ENCODE results near the gene LIMS2. TPM values are rescaled to one million over a fixed set of nuclear protein-coding genes. Genes with fewer than 3 reads are reported as not detected.

The LIMS2 gene
- total RNA-seq, 2 experiments from 2014 or later: 1.6 to 24.9 TPM

DNA sequence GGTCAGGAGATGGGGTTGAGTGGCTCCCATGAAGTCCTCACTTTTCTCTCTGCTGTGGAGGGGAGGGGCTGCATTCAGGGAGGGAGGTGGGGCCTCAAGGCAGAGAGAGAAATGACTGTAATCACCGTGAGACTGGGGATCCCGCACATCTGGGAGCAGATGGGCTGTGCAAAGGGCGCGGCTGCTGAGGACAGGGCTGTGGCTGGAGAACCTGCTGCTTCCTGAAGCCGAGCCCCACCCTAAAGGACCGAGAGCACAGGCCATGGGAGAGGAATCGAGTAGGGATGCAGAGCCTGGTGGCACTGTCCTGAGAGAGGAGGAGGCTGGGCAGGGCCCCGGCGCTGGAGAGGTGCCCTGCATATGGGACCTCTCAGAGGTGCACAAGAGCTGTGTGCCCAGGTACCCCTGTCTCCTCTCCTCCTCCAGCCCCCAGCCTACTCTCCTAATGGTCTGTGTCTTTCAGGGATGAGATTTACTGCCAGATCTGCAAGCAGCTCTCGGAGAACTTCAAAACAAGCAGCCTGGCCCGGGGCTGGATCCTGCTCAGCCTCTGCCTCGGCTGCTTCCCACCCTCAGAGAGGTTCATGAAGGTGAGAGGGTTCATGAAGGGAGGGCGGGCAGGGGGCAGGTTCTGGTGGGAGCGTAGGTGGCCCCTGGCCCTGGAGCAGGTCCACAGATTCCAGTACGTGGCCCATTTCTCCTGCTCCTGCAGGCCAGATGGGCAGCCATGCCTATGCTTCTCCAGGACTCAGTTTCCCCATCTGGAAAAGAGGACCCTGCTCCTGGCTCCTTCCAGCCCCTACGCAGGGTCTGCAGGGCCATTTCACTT lies 55.2 kb downstream of the LIMS2 start:
- no peaks in the 10 kb centered on the region for H4K20me1 ChIP-seq (ENCODE audit: insufficient read depth, low read length)
- no peaks in the 10 kb centered on the region for H3K36me3 ChIP-seq (ENCODE audit: insufficient read depth, low read length)
- POLR2A ChIA-PET: interaction anchor here (0.7 to 1.2 kb wide), 2 partner anchors 10 to 91 kb away, joined by 3 to 7 read pairs; no protein-coding TSS in a partner anchor
- H3K27ac ChIP-seq (ENCODE audit: low read depth, low read length, poor library complexity, severe bottlenecking): no peak overlapping the region
- no peaks in the 10 kb centered on the region for H3K4me1 ChIP-seq (ENCODE audit: insufficient read depth, low read length, poor library complexity, severe bottlenecking)
- no peaks in the 10 kb centered on the region for H3K79me2 ChIP-seq (ENCODE audit: insufficient read depth, low read depth, low read length)
- BruUV-seq (replicated peaks): no TSS peak
- CTCF ChIA-PET (ENCODE audit: unreplicated experiment): interaction anchor here (2.5 kb wide), 1 partner anchor 20 kb away, joined by 8 read pairs; no protein-coding TSS in a partner anchor
- H2AFZ ChIP-seq (ENCODE audit: low read length): no peak overlapping the region
- intact Hi-C loops (cut with micrococcal nuclease; ENCODE audit: unreplicated experiment): no loop called here
- no peaks in the 10 kb centered on the region for H3K9me3 ChIP-seq (ENCODE audit: low read length)
- no peak overlapping the region for H3K4me2 ChIP-seq (ENCODE audit: low read length)
- TF ChIP-seq EZH2phosphoT487 (IDR thresholded peaks at IDR 0.05; ENCODE audit: borderline replicate concordance, low read depth, low read length): no peak
- TF ChIP-seq, protein P1, sequence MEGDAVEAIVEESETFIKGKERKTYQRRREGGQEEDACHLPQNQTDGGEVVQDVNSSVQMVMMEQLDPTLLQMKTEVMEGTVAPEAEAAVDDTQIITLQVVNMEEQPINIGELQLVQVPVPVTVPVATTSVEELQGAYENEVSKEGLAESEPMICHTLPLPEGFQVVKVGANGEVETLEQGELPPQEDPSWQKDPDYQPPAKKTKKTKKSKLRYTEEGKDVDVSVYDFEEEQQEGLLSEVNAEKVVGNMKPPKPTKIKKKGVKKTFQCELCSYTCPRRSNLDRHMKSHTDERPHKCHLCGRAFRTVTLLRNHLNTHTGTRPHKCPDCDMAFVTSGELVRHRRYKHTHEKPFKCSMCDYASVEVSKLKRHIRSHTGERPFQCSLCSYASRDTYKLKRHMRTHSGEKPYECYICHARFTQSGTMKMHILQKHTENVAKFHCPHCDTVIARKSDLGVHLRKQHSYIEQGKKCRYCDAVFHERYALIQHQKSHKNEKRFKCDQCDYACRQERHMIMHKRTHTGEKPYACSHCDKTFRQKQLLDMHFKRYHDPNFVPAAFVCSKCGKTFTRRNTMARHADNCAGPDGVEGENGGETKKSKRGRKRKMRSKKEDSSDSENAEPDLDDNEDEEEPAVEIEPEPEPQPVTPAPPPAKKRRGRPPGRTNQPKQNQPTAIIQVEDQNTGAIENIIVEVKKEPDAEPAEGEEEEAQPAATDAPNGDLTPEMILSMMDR (conservative IDR thresholded peaks at IDR 0.05; ENCODE audit: low read length): no peak
- H3K4me3 ChIP-seq (ENCODE audit: low read depth, low read length, poor library complexity, severe bottlenecking): no peak overlapping the region
- H3K9me2 ChIP-seq (ENCODE audit: insufficient read depth, low read length): no peaks in the 10 kb centered on the region
- no peak for DNase-seq (ENCODE audit: low spot score)

DNA sequence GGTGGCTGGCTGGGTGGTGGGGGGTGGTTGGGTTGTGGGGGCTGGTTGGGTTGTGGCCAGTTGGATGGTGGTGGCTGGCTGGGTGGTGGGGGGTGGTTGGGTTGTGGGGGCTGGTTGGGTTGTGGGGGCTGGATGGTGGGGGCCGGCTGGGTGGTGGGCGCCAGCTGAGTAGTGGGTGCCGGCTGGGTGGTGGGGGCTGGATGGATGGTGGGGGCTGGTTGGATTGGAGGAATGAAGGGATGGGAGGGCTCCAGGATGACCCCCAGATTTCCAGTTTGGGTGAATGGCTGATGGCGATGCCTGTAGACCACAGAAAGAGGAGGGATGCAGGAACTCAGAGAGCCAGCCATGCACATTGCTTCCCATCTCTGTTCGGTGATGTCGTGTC lies 56.1 kb downstream of the LIMS2 start:
- Histone ChIP-seq H3K27ac (ENCODE audit: low read depth, low read length, poor library complexity, severe bottlenecking) (no peak overlapping the region), H3K9me3 (ENCODE audit: low read length) (no peaks in the 10 kb centered on the region), H3K79me2 (ENCODE audit: insufficient read depth, low read depth, low read length) (no peaks in the 10 kb centered on the region), H3K4me3 (ENCODE audit: low read depth, low read length, poor library complexity, severe bottlenecking) (no peak overlapping the region), H2AFZ (ENCODE audit: low read length) (no peak overlapping the region), H3K4me2 (ENCODE audit: low read length) (no peak overlapping the region), H3K36me3 (ENCODE audit: insufficient read depth, low read length) (no peaks in the 10 kb centered on the region), H3K9me2 (ENCODE audit: insufficient read depth, low read length) (no peaks in the 10 kb centered on the region), H3K4me1 (ENCODE audit: insufficient read depth, low read length, poor library complexity, severe bottlenecking) (no peaks in the 10 kb centered on the region), H4K20me1 (ENCODE audit: insufficient read depth, low read length) (no peaks in the 10 kb centered on the region)
- BruUV-seq (replicated peaks): no TSS peak
- DNase-seq (ENCODE audit: low spot score): no peak
- POLR2A ChIA-PET: no interaction called here
- CTCF ChIA-PET (ENCODE audit: unreplicated experiment): interaction anchor here (2.5 kb wide), 1 partner anchor 21 kb away, joined by 8 read pairs; no protein-coding TSS in a partner anchor
- intact Hi-C loops (cut with micrococcal nuclease; ENCODE audit: unreplicated experiment): no loop called here
- TF ChIP-seq EZH2phosphoT487 (IDR thresholded peaks at IDR 0.05; ENCODE audit: borderline replicate concordance, low read depth, low read length): no peak
- TF ChIP-seq, protein P1 (conservative IDR thresholded peaks at IDR 0.05; ENCODE audit: low read length): no peak
